HG03575 (cell line): ENCODE data around the gene PYY.
"Not testable (repeated sequence)": the region's sequence is repeated elsewhere in the genome, so short reads cannot be mapped to it uniquely, and the experiment has no call there.

Source experiments
- ATAC-seq: cut with Tn5 transposase; IDR thresholded peaks from one replicate; pipeline ENCODE4 v1.9.1; 2021; ENCODE audit not compliant: unreplicated experiment, insufficient number of reproducible peaks, low FRiP score; ENCODE audit errors: extremely low read depth

PYY gene

GRCh38 chr17:43927929-43928328, 25.8 kb downstream of the PYY start:
- ATAC-seq, result not testable (repeated sequence)

DNA sequence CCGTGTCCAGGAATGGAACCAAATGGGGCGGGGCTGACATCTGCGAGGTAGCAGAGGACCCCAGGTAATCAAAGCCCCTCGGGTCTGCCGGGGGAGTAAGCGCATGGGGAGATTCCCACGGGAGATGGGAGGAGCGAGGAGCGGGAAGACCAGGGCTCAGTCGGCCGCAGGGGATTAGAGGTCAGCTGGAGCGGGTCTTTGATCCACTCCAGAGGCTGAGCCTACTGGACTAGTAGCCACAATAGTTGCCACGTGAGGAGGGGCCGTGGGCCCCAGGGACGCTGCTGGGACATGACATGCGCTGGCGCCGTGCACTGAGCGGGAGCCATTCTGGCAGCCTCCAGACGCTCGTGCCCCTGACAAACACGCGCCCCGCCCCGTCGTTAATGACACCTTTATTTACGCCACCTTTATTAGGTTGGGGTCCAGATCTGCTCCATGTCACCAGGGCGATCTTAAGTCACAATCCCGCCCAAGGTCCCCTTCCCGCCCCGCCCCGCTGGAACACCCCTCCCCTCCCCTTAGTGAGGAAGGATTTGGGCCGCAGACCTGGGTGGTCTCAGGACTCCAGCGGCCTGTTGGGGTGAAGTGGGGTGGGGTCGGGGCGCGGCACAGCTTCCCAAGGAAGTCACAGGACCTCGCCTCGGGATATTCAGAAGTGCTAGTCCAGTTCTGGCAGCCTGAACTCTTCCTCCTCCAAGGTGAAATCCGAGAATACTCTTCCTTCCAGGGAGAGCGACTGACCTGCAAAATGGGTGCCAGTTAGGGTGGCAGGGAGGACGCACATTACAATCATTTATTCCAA, 26.5 kb downstream of the PYY start:
- ATAC-seq, result no peak

- ATAC-seq, result no peak
Observed at GRCh38 chr17:43924558-43924957, 29.2 kb downstream of the PYY start.

- ATAC-seq, result no peak
Observed at GRCh38 chr17:43920500-43921095, 33.1 kb downstream of the PYY start.

GRCh38 chr17:43918026-43918389, 35.7 kb downstream of the PYY start:
- ATAC-seq, result no peak

GRCh38 chr17:43917348-43918025, 36.3 kb downstream of the PYY start:
- no peak for ATAC-seq

DNA sequence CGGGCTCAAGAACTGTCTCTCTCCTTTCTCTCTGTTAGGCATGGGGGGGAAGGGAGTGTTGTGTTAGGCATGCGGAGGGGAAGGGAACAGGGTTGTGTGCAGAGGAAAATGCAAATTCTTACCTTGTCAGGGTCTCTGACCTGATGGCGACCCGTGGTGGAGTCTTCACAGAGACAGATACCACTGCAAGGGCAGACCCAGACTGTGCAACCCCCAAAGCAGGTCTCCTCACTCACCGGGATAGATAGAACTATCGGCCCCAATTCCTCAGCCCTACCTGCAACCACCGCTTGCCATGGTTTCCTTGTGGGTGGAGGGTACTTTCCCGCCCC, 36.8 kb downstream of the PYY start:
- ATAC-seq, result no peak

DNA sequence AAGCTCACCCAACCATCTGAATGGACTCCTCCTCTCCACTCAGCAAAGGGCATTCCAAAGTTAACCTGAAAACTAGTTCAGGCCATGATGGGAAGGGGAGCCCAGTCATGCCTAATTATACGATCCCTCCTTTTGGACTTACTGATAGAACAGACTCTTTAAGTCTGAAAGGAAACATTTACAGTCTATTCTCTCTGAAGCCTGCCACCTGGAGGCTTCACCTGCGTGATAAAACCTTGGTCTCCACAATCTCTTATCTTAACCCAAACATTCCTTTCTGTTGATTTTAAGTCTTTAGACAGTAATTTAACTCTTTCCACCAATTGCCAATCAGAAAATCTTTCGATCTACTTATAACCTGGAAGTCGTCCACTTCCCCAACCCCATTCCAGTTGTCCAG, 37.4 kb downstream of the PYY start:
- ATAC-seq, result no peak

- no peak for ATAC-seq
Observed at GRCh38 chr17:43915559-43915958, 38.2 kb downstream of the PYY start.

DNA sequence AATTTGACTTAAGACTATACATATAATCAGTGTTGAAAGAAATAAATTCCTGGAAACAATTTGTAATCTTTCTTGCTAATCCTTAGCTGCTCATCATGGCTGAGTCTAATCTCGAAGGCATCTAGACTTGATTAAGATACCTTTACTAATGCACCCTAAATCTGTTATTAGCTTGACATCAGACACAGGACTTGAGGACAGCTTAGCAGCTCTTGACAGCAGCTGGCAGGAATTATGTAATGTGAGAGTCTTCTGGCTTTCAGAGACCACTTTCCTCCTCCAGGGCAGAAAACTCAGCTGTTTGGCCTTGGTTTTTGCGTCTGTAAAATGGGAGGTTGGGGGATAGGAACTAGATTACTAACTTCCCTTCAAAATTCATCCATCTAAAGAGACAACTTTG, 39.3 kb downstream of the PYY start:
- ATAC-seq, result no peak

GRCh38 chr17:43913584-43913983, 40.2 kb downstream of the PYY start:
- no peak for ATAC-seq

GRCh38 chr17:43912635-43913304, 41.0 kb downstream of the PYY start:
- ATAC-seq, result no peak

GRCh38 chr17:43911904-43912303, 41.8 kb downstream of the PYY start:
- no peak for ATAC-seq

- ATAC-seq, result no peak
Observed at GRCh38 chr17:43909537-43910231, 44.1 kb downstream of the PYY start.

DNA sequence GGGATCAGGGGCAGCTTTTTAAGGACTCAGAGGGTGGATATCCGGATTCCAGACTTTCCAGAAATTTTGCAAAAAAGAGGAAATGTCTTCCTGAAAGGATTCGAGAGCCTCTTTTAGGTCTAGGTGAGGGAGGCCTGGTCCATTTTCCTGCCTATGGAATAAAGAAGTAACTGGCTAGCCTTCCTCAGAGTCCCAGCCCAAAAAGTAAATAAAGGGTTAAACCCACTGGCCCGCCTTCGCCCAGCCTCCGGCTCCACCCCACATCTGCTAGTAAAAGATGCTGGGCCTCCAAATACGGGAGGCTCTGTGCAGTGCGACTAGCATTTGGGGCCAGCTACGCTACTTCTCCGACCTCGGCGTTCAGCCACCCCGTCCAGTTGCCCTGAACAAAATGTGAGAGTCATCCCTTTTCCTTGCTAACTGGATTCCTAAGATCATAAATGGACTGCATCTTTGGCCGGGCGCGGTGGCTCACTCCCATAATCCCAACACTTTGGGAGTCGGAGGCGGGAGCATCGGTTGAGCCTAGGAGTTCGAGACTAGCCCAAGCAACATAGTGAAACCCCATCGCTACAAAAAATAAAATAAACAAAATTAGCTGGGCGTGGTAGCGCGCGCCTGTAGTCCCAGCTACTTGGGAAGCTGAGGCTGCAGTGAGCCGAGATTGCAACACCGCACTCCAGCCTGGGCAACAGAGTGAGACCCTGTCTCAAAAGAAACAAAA, 45.6 kb downstream of the PYY start:
- no peak for ATAC-seq

DNA sequence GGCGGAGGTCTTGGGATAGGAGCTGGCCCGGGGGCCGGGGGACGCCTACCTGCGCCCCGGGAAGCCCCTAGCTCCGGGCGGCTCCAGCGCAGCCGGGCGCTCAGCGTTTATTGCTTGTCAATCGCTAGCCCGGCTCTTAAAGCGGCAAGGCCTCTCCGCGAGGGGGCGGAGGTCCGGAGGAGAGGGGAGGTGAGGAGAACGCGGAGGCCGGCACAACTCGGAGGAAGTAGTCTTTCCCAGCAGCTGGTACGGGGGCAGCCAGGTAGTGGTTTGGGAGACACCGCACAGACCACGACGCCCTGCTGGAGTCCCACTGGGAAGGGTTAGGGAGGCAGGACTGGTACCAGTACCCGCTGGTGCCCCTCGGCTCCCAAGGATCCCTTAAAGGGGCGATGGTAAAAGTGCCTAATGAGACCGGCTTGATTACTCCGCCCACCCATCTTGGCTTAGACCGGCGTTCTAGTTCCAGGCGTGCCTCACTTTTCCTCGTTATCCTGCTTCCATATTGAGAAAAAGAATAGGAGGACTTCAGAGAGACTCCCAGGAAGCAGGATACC, 46.2 kb downstream of the PYY start, which contains the start of gene MPP2:
MPP2 (minus strand) TSS at position 112 of the 557 bp plus-strand sequence. CDS start 3,076 bp downstream, outside the sequence.
- ATAC-seq, result no peak

- no peak for ATAC-seq
Observed at GRCh38 chr17:43906951-43907424, 46.8 kb downstream of the PYY start.
